Glutamatergic neuron (in vitro differentiated cells): Measurements from ENCODE around the gene POLR1H. TPM values are rescaled to one million over a fixed set of nuclear protein-coding genes. Genes with fewer than 3 reads are reported as not detected.
A peak's percentile ranks its signal among the peaks of the same experiment; 100 is the strongest.

Experiments
- DNase-seq: peaks from one replicate; pipeline ENCODE4 v3.0.0; 2022
- H3K27ac Mint-ChIP-seq: one replicate; pipeline ENCODE4 v1.8.0; 2020; ENCODE audit warnings: mild to moderate bottlenecking, mixed read lengths, inconsistent platforms; ENCODE audit not compliant: unreplicated experiment
- H3K27me3 Mint-ChIP-seq: one replicate; pipeline ENCODE4 v1.8.0; 2020; ENCODE audit warnings: mild to moderate bottlenecking, moderate library complexity, mixed read lengths, inconsistent platforms; ENCODE audit not compliant: unreplicated experiment
- H3K36me3 Mint-ChIP-seq: one replicate; pipeline ENCODE4 v1.8.0; 2020; ENCODE audit warnings: mild to moderate bottlenecking, mixed read lengths, inconsistent platforms; ENCODE audit not compliant: unreplicated experiment
- H3K4me1 Mint-ChIP-seq: one replicate; pipeline ENCODE4 v1.8.0; 2020; ENCODE audit warnings: mild to moderate bottlenecking, low read depth, mixed read lengths, inconsistent platforms; ENCODE audit not compliant: unreplicated experiment
- H3K4me3 Mint-ChIP-seq: one replicate; pipeline ENCODE4 v1.8.0; 2020; ENCODE audit warnings: mild to moderate bottlenecking, mixed read lengths, inconsistent platforms; ENCODE audit not compliant: unreplicated experiment
- H3K9me3 Mint-ChIP-seq: one replicate; pipeline ENCODE4 v1.8.0; 2020; ENCODE audit warnings: mild to moderate bottlenecking, moderate library complexity, mixed read lengths, inconsistent platforms; ENCODE audit not compliant: unreplicated experiment
- CTCF ChIP-seq: fragments of 200-600 bp; sonication (generic); IDR thresholded peaks from one replicate; pipeline ENCODE4 v1.5.0; 2021; ENCODE audit not compliant: partially characterized antibody, unreplicated experiment
- total RNA-seq: library from RNA; stranded (reverse); fragmentation: NEBNext Ultra II Directional; extraction: Animal tissue kit (Norgen Biotek cat#: 25700); gene quantifications from one replicate; pipeline ENCODE4 v1.2.1, GENCODE V29; 2021; ENCODE audit not compliant: unreplicated experiment

The POLR1H gene
- total RNA-seq, 1 donor from 2014 or later: 17.0 TPM

- Mint-ChIP-seq H3K4me3 (peak overlapping the region; percentile 84), H3K4me1 (peaks cover 10% of the 10 kb centered on the region), H3K36me3 (no peaks in the 10 kb centered on the region), H3K9me3 (peaks cover 6% of the 10 kb centered on the region), H3K27ac (no peak overlapping the region), H3K27me3 (peaks cover 29% of the 10 kb centered on the region)
- no peak for TF ChIP-seq CTCF
- no peak for DNase-seq
Observed at GRCh38 chr6:30100585-30101443, 39.7 kb downstream of the POLR1H start.

- DNase-seq: peak; percentile 84
- no peak overlapping the region for H3K27ac Mint-ChIP-seq
- H3K9me3 Mint-ChIP-seq: peaks cover 6% of the 10 kb centered on the region
- no peak for TF ChIP-seq CTCF
- peak overlapping the region; percentile 84 for H3K4me3 Mint-ChIP-seq
- H3K4me1 Mint-ChIP-seq: peaks cover 10% of the 10 kb centered on the region
- no peaks in the 10 kb centered on the region for H3K36me3 Mint-ChIP-seq
- peaks cover 29% of the 10 kb centered on the region for H3K27me3 Mint-ChIP-seq
Observed at GRCh38 chr6:30101444-30102413, 40.7 kb downstream of the POLR1H start.

GRCh38 chr6:30102414-30102969 lies 41.4 kb downstream of the POLR1H start:
- no peak for TF ChIP-seq CTCF
- no peaks in the 10 kb centered on the region for H3K36me3 Mint-ChIP-seq
- peaks cover 10% of the 10 kb centered on the region for H3K4me1 Mint-ChIP-seq
- peaks cover 6% of the 10 kb centered on the region for H3K9me3 Mint-ChIP-seq
- H3K27ac Mint-ChIP-seq: no peak overlapping the region
- H3K4me3 Mint-ChIP-seq: peak overlapping the region; percentile 89
- DNase-seq: no peak
- peaks cover 29% of the 10 kb centered on the region for H3K27me3 Mint-ChIP-seq

- TF ChIP-seq CTCF: peak; percentile 89
- H3K4me3 Mint-ChIP-seq: peak overlapping the region; percentile 89
- peaks cover 6% of the 10 kb centered on the region for H3K9me3 Mint-ChIP-seq
- H3K27ac Mint-ChIP-seq: no peak overlapping the region
- H3K27me3 Mint-ChIP-seq: peaks cover 31% of the 10 kb centered on the region
- H3K4me1 Mint-ChIP-seq: peaks cover 10% of the 10 kb centered on the region
- DNase-seq: peak; percentile 84
- H3K36me3 Mint-ChIP-seq: no peaks in the 10 kb centered on the region
Observed at GRCh38 chr6:30102970-30103871, 42.2 kb downstream of the POLR1H start.
